NCI-H187 (cell line): Measurements from ENCODE around the gene ALG9.
"Not testable (repeated sequence)": the region's sequence is repeated elsewhere in the genome, so short reads cannot be mapped to it uniquely, and the experiment has no call there.

Experiments used
- DNase-seq, 2 experiments: peaks; one replicate each; lab custom pipeline; 2025; lab: John Stamatoyannopoulos, UW

Gene ALG9

DNA sequence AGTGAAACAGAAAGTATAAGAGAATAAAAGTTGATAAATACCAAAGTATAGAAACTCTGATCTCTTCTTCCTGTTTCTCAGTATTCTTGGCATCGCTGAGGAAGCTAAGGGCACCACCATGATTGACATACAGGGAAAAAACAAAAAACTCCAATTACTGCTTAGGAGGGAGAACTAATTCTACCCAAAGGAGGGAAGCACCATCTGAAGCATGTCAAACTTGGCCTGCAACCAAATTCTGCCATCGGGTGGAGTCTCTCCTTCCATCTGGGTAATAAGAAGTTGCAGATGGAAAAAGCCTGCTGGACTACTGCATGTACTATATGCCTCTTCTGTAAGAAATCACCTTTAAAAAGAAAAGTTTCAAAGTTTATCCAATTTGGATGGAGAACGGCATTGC is 74.7 kb downstream of the ALG9 start:
- DNase-seq, result no peak

DNA sequence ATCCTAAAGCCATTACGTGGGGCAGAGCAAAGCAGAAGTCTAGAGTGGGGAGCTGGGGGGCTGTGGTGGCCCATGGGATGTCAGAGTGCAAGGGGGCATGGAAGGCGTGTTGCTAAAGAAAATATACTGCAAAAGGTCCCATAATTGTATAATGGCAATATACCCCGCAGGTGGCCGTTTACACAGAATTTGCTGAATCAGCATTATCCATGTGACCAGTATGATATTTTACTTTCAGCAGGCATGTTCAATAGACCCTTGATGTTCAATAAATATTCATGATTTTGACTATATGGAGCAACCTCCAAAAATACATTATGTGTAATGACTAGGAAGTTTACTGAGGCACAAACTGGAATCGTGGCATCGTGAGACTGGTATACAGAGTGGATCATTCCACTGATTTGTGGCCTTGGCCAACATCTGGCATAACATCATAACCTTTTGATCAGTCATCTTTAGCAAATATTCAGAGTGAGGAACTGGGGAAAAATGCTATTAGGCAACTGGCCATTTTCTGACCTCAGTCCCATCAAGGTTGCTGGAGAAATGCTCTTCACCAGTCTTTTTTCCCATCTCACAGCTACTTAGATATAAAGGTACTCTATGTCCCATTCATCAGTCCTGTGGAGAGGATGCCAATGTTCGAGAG is 75.9 kb downstream of the ALG9 start:
- DNase-seq, result no peak

DNA sequence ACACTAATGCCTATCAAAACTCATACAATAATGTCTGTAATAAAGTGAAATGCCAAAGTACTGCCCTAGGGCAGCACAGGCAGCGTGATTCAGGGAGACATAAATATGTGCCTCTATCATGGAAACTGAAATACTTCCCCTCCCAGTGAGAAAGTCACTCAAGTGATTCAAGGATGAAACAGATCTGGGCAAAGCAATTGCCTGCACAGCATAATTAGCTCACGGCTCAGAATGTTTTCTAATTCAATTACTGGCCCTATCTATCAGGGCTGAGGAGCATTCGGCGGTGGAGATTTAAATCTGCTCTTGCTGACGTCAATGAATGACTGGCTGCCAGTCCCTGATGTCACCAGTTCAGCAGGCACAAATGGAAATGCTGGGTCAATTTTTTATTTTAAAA is 77.5 kb downstream of the ALG9 start:
- no peak for DNase-seq

- DNase-seq, result no peak
Measured at GRCh38 chr11:111792955-111793500, 78.4 kb downstream of the ALG9 start.

GRCh38 chr11:111792314-111792713 is 79.1 kb downstream of the ALG9 start:
- DNase-seq, result no peak

DNA sequence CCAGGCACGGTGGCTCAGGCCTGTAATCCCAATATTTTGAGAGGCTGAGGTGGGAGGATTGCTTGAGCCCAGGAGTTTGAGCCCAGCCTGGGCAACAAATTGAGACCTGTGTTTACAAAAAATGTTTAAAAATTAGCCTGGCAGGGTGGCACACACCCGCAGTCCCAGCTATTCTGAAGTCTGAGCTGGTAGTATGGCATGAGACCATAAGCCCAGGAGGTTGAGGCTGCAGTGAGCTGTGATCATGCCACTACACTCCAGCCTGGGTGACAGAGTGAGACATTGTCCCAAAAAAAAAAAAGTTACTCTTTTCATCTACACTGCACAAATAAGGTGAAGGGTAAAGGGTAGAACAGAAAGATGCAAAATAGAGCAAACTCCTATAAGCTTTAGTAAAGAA is 82.9 kb downstream of the ALG9 start:
- no peak for DNase-seq

GRCh38 chr11:111788051-111788450 is 83.3 kb downstream of the ALG9 start:
- no peak for DNase-seq

DNA sequence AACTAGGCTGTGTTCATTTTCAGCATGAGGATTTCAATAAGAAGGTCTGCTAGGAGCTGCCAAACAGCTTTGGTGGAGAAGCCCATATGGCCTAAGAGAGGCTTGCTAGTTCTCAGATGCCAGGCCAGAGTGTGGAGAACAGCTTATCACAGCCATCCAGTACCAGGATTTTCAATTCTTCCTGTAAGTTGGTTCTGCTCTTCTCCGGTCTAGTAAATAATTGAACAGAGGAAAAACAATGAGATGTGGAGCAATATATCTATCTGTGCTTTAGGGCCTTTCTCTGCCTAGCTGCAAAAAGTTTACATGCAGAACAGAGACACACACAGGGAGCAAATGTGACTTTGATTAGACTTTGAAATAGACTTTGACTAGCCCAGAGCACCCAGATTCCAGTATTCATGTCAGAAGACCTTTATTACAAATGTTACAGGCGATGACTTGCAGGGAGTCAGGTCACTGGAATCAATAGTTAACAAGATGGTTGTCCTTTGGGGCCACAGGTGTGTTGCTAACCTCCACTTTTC is 85.4 kb downstream of the ALG9 start:
- DNase-seq, result no peak

DNA sequence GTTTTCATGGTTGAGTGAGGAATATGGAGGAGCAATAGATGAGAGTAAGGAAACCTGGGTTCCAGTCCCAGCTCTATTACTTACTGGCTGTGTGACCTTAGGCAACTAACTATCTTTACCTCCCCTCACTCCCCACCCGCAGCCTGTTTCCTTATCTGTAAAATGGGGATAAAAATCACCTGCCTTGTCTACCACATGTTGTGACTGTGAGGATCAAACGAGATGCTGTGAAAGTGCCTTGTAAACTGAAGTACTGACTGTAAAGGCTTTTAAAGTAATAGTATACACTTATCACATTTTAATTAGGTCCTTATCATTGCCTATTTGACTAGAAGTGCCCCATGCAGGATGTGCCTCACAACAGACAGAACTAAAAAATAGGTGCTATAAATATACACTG is 86.3 kb downstream of the ALG9 start:
- no peak for DNase-seq

GRCh38 chr11:111784311-111784710 is 87.1 kb downstream of the ALG9 start:
- DNase-seq, result not testable (repeated sequence)

GRCh38 chr11:111782109-111782741 is 89.2 kb downstream of the ALG9 start:
- DNase-seq, result no peak

DNA sequence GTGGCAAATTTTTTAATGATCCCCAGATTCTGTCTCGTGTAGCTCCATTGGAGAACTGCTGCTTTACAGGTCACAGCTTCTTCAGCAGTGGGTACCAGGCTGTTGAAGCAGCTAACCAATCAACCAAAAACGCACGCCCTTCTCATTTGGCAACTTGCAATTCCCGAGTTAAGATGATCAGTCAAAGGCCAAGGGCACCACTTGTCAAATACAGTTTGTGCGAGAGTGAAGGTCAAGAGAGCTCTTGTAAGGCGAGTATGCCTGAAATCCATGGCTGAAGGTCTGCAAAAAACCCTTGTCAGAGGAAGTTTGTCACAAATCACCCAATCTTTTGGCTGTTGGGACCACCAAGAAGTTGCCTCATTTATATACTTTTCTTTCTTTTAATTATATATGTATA is 92.3 kb downstream of the ALG9 start:
- DNase-seq, result no peak

DNA sequence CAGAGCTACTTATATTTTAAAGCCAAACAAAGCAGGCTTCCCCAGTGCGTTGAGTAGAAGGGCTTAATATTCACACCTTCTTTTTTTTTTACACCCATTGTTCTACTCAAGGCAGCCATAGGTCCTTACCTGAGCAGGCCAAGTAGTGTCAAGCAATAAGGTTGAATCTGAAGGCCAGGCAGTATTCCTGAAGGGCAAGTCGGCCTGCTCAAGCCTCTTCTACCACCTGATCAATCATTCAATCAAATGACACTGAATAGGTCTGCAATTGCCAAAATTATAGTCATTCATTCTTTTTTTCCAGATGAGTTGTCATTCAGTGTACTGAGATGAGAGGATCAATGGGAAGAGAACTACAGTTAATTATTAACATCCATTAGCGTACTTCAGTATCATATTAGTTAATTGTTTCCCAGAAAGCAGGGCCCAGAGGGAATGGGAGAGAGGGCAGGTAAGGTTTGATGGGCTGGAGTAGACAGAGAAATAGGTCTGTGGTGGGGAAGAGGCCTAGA is 93.3 kb downstream of the ALG9 start:
- no peak for DNase-seq

GRCh38 chr11:111777094-111778046 is 94.0 kb downstream of the ALG9 start:
- DNase-seq, result no peak

GRCh38 chr11:111776398-111777093 is 94.8 kb downstream of the ALG9 start:
- no peak for DNase-seq

DNA sequence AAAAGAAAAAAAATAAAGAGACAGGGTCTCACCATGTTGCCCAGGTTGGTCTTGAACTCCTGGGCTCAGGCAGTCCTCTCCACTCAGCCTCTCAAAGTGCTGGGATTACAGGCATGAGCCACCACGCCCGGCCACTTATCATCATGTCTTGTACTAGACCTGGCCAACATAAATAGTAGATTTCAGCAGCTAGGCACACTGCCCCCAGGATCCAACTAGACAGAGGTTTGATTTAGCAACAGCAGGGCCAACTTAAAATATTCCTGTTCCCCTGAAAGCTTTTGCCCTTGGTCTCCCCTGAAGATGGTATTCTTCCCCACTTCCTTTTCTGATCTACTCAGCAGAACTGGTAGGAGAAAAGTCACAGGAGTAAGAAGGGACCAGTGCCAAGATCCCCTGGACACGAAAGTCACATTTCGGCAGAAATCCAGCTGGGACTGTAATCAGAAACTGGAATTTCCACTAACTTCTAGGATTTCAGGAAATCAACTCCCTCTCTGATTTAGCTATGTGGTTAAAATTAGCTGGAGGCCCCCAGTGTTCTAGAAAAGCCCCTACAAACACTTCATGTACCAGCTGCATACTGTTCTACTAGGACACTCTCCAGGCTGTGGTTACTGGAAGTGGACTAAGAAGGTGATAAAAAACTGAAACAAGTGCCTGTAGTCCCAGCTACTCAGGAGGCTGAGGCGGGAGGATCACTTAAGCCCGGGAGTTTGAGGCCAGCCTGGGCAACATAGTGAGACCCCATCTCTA is 96.2 kb downstream of the ALG9 start:
- DNase-seq, result no peak

GRCh38 chr11:111772535-111772934 is 98.8 kb downstream of the ALG9 start:
- no peak for DNase-seq

- DNase-seq, result not testable (repeated sequence)
Measured at GRCh38 chr11:111771205-111771604, 100.2 kb downstream of the ALG9 start.

DNA sequence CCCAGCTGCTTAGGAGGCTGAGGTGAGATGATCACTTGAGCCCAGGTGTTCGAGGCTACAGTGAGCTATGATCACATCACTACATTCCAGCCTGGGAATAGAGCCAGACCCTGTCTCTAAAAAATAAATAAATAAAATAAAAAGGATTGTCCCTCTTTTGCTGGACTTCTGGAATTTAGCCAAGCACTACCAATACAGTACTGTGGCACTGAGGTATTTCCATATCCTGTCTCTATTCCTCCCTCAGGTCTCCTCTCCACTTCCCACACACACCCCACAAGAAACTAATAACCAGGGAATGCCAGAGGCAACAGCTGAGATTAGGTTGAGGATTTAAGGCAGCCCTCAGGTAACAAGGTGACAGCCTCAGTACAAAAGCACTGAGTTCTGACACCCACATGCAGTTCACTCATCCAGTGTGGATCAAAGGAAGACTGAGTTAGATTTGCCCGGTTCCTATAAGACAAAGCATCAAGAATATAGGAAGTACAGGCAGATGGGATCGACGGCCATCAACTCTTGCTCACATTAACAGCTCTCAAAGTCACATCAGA is 100.7 kb downstream of the ALG9 start:
- no peak for DNase-seq

DNA sequence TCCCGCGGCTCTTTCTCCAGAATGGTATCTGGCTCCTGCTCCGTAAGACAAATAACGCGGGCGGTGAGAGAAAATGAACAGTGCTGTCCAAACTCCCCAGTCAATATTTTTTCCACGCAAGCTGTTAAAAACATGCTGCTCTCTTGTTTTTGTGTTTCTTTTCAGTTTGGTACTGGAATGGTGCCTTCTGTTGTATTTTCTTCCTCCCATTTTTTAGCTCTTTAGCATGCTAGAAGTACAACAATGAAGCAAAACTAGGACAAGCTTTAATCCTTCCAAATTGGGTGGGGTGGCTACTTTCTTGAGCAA is 104.6 kb downstream of the ALG9 start:
- DNase-seq, result no peak
